HG03196 (cell line): Measurements from ENCODE around the gene INTS15.

Experiments
- ATAC-seq: cut with Tn5 transposase; IDR thresholded peaks from one replicate; pipeline ENCODE4 v1.9.1; 2021; ENCODE audit not compliant: unreplicated experiment

The INTS15 gene

DNA sequence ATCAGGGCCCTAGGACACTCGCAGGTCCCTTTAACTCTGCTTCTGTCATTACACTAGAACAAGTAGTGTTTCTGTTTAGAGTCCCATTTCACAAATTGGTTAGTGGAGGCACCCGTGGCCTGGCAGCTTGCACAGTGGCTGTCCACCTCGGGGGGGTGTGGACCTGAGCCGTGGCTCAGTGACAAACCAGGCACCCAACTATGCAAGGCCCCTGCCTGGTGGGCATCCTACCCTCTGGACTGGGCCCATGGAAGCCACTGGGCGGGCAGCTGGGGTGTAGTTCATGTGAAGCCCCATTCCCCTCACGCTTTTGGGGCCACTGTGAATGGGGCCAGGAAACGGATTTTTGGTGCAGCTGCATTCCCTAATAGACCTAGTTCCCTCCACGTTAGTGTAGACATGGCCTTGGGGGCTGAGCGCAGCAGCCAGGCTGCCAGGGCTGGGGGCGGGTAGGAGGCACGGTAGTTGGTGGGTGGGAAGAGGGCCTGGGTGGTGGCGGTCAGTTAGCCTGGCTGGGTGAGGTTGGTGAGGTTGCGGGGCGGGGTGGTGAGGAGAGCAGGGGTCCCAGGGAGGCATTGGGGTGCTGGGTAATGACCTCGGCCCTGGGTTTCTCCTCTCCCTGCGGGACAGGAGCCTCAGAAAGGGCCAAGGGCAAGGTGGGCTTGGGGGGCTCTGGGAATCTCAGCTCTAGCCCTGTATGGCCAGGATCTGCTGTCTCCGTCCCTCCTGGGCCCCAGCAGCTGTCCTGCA, 66.0 kb downstream of the INTS15 start:
- no peak for ATAC-seq

DNA sequence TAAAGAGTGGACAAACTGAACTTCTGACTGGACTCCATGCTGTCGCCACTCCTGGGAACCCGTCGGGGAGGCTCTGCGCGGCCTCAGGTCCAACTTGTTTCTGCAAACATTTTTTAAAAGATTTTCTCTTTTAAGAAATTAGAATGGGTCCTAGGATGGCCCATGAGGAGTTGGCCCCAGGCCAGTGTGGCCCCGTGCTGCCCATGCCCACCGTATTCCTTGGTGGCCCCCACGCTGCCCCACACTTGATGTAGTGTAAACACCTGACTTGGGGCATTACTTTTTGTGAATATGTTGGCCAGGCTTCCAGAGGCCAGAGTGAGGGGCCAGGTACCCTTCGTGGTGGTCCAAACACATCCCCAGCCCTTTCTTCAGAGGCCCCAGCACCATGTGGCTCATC, 66.6 kb downstream of the INTS15 start:
- ATAC-seq, result no peak
